NCI-H1048 (cell line): Measurements from ENCODE around the gene TSPAN18.

Experiments
- DNase-seq: peaks from one replicate; lab custom pipeline; 2025; lab: John Stamatoyannopoulos, UW

TSPAN18 gene, protein sequence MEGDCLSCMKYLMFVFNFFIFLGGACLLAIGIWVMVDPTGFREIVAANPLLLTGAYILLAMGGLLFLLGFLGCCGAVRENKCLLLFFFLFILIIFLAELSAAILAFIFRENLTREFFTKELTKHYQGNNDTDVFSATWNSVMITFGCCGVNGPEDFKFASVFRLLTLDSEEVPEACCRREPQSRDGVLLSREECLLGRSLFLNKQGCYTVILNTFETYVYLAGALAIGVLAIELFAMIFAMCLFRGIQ

DNA sequence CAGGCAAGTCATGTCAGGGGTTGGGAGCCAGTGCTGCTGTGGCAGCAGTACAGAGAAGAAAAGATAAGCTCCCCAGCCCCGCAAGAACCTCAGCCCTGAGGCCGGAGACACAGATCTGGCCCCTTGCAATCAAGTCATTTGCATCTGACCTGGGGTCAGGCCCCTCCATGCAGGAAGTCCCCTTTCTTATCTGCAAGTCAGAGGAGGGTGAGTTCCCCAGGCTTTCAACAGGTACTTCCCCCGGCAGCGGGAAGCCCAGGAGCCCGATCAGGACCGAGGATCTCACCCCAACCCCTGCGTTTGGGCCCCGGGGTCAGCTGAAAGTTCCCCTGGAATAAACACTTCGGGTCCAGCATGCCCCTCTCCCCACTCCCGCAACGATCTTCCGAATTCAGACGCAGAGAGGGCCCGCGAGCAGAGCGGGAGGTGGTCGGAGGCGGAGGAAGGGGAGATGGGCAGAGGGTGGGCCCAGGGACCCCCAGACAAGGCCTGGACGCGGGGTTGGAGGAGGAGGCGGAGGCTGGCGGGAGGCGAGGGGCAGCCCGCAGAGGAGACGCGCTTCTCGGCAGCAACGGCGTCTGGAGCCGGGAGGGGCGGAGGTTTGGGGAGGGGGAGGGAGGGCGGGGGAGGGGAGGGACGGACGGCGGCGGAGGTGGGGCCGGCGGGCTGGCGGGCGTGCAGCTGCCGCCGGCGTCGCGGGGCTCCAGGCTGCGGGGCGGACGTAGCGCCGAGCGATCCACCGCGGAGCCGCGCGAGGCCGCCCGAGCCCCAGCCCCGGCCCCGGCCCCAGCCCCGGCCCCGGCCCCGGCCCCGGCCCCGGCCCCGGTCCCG is at the start of gene TSPAN18:
Gene TSPAN18 (plus strand): TSS at position 680 of the 831 bp plus-strand sequence. CDS start 179,455 bp downstream, outside the sequence.
- no peak for DNase-seq

DNA sequence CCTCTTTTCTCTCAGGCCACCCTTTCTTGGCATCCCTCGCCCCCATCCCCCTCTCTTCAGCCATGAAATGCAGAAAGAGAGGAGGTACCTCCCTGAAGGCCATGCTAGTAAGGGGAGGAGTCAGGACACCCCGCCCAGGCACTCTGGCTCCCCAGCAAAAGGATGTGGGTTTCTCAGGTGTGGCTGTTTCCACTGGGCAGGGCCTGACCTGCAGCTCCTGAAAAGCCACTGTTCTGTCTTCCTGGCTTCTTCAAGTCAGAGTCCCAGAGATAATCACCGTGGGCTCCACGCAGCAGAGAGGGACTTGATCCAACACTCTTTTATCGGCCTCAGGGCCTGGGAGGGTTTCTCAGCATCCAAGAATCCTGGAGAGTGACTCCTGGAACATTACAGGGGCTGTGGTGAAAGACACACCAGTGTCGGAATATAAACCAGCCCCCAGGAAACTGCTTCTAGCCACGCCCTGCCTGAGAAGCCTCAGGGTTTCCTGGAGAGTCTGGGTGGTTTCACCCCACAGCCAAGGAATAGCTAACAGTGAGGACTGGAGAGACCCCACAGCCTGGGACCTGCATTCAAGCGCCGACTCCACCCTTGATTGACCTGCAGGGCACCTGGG is 45.7 kb upstream of the TSPAN18 start:
- no peak for DNase-seq

- DNase-seq, result no peak
These were observed 45.1 kb upstream of the TSPAN18 start for GRCh38 chr11:44681698-44682097.

DNA sequence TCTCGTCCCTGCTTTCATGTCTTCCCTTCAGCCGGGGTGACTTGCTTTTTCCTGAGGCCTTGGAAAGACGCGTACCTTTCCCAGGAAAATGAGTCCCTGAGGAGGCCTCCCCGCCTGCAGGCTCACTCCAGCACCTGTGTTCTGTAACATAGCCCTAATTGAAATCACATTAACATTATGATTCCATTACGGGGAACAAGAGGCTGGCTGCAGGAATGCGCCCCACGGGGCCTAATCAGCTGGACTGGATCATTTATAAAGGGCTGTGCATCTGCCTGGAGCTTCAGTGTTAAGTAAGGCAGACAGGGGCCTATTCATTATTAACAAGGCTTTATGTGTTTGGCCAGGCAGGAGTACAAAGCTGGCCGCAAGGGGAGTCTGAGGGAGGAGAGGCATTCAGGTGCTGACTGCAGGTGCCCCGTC is 41.9 kb upstream of the TSPAN18 start:
- DNase-seq, result no peak

DNA sequence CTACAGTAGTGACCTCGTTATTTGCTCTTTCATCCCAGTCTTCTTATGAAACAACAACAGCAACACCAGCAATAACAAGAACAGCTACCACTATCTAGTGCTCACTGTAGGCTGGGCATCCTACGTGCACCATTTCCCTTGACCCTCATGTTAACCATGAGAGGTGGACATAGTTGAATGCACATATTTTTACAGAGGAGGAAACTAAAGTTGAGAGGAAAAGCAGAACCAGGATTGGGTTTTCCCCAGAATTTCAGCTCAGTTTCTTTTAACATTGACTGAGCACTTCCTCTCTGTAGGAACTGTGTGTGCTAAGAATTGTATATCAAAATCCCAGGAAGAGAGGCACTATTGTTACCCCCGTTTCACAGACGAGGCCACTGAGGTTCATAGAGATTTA is 39.4 kb upstream of the TSPAN18 start:
- DNase-seq, result no peak

- DNase-seq, result no peak
These were observed 37.5 kb upstream of the TSPAN18 start for GRCh38 chr11:44689265-44689664.

DNA sequence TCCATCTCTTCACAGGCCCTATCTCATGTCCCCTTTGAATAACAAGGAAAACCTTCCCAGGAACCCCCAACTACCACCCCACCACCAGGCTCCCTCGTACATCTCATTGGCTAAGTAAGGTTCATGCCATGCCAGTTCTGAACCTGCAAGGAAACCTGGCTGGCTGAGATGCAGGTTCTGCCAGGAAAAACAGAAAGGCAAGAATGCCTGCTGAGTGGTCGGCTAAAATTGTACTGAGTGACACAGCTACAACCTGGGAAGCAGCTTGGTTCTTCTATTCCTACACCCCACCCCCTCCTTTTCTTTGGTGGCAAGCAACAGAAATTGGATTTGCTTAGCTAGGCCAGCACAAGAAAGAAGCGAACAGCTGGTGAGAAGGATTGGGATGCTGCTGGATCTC is 36.1 kb upstream of the TSPAN18 start:
- DNase-seq, result no peak

DNA sequence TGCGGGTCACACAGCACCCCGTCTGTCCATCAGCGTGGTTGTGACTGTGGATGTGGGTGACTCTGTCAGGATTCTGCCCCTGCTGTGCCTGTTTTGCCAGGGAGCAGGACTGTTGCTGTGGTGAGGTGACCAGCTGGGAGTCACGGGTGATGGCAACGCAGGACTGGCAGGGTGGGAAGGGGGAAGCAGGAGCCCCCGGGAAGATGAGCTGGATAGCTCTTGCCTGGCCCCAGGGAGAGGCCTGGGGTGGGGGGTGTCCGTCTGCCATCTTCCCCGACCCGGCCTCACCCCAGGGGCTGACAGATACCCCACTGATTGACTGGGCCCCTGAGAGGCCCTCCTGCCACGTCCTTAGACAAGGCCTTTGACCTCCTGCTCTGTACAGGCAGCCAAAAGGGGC is 34.3 kb upstream of the TSPAN18 start:
- DNase-seq, result no peak

GRCh38 chr11:44693654-44694119 is 33.1 kb upstream of the TSPAN18 start:
- no peak for DNase-seq

DNA sequence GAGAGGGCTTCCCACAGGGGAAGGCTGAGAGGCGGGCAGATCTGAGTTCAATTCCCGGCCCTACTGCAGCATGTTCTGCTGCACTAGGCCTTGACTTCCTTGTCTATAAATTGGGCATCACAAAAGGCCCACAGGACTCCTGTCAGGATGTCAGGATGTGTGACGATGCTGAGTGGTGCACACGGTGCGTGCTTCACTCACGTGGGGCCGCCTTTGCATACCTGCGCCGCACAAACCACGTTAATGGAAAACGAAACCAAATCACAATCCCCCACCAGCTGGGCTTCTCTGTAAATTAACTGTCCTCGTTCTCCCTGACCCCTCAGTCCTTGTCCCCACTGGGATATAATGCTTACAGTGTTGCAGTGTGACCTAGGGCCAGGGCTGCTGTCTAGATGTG is 32.3 kb upstream of the TSPAN18 start:
- no peak for DNase-seq

- no peak for DNase-seq
These were observed 31.5 kb upstream of the TSPAN18 start for GRCh38 chr11:44695169-44695833.

- no peak for DNase-seq
These were observed 28.4 kb upstream of the TSPAN18 start for GRCh38 chr11:44698252-44698912.

GRCh38 chr11:44699497-44700408 is 27.0 kb upstream of the TSPAN18 start:
- no peak for DNase-seq

GRCh38 chr11:44701276-44701675 is 25.5 kb upstream of the TSPAN18 start:
- DNase-seq, result no peak

DNA sequence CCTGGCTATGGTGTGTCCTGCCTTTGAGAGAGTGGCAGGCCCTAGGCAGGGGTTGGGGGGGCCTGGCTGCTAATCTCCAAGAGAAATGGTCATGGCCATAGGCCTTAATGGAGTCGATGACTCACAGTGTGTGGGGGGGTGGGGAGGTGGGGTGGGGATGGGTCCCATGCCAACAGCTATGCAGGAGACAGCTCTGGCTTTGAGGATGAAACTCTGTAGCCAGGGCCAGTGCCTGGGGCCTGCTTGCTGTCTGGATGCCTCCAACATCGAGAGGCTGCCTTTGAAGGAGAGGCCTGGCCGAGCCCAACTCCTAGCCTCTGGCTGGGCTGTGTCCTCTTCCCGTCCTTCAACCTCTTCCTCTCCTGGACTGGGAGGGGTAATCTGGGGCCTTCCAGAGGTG is 23.9 kb upstream of the TSPAN18 start:
- no peak for DNase-seq

- DNase-seq, result no peak
These were observed 19.7 kb upstream of the TSPAN18 start for GRCh38 chr11:44707094-44707493.

DNA sequence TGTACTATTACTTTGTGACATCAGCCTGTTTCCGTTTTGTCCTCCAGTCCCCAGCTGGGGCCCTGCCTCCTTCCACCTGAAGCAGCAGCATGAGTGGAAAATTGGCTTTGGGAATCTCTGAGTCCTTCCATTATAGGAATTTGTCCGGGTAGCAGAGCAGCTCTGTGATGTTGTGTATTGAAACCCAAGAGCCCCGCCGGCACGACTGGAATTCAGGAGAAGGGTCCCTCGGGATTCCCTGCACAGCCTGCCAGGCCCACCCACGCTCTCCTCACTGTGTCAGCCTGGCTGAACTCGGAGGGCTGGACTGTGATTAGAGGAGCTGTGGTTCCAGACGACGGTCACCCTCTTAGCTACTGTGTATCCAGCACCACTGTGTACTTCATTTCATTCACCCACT is 18.8 kb upstream of the TSPAN18 start:
- no peak for DNase-seq

DNA sequence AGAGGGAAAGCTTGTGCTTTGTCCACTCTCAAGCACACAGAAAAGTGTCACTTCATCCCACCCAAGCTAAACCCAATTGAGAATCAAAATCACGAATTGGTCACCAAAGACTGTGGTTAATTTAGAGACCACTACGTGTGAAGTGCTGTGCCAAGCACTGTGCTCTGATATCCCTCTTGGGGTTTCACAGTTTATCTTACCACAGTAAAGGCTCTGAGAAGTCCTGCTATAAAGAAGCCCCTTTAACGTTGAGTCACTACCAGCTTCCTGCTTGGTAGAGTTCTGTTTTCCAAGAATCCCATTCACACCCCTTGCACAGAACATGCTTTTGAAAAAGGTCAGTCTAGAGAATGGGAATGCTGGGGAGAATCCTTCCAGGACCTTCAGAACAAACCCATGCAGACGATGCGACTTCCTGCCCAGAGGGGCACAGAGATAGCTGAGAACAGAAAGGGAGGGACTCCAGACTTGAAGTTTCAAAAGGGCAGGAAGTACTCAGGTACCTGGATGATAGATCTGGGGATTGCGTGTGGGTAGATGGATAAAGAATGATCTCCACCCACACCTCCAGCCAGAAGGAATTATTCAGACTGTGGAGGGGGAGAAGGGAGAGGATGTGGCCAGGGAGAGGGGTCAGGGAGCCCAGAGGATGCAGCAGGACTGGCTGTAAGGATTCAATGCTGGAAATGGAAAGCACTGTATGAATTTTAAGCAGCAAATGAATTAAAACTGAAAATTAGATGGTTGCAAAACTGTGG is 18.1 kb upstream of the TSPAN18 start:
- DNase-seq, result no peak

GRCh38 chr11:44709281-44709562 is 17.5 kb upstream of the TSPAN18 start:
- DNase-seq, result no peak

- DNase-seq, result no peak
These were observed 16.8 kb upstream of the TSPAN18 start for GRCh38 chr11:44709966-44710365.
